Suprapubic skin (tissue), 4 donors: ENCODE measurements around the gene SUPT6H.

ENCODE experiments used
- CTCF ChIP-seq, 2 donors: fragments of 200-600 bp in 1 of 2; fragments of 450-650 bp in 1 of 2; sonication (generic) in 1 of 2; IDR thresholded peaks; one replicate each; pipeline ENCODE4 v1.5.1; 2016 to 2019; ENCODE audit warnings: antibody characterized with exemption in 2 of 2, mild to moderate bottlenecking in 1 of 2, moderate library complexity in 1 of 2
- POLR2A ChIP-seq, 2 donors: fragments of 450-650 bp; IDR thresholded peaks; one replicate each; pipeline ENCODE4 v1.6.1; 2017; ENCODE audit warnings: antibody characterized with exemption in 2 of 2, mild to moderate bottlenecking in 2 of 2, moderate library complexity in 2 of 2
- POLR2AphosphoS5 ChIP-seq, 3 donors: sonication (generic); formaldehyde crosslinking; IDR thresholded peaks; one replicate each; pipeline ENCODE4 v1.6.1; 2017; ENCODE audit warnings: antibody characterized with exemption in 3 of 3

- TF ChIP-seq POLR2A (IDR thresholded peaks at IDR 0.05) (no peak), CTCF (IDR thresholded peaks at IDR 0.05) (no peak), POLR2AphosphoS5 (IDR thresholded peaks at IDR 0.05) (no peak)
These were observed 35.2 kb upstream of the SUPT6H start for GRCh38 chr17:28626818-28627217.
